GM12864 (cell line): ENCODE measurements around the gene RDX.

ENCODE experiments used
- DNase-seq: peaks from one replicate; pipeline ENCODE4 v3.0.0-alpha.2; 2011; ENCODE audit warnings: low read depth
- H3K4me3 ChIP-seq: 2 replicates; pipeline ENCODE4 v1.5.1; 2011; ENCODE audit warnings: mild to moderate bottlenecking, low read depth, low read length, control low read depth
- TF ChIP-seq, protein P1 (sequence below): IDR thresholded peaks from 2 replicates; pipeline ENCODE4 v1.5.1; 2011; ENCODE audit warnings: low read depth, mild to moderate bottlenecking, moderate library complexity, low read length, control low read depth, inconsistent platforms; ENCODE audit errors: missing control alignments

The RDX gene

GRCh38 chr11:110296226-110297075, at the start of gene RDX:
Gene RDX, minus strand, starts transcription at chr11:110296614. Its CDS starts 16,922 bp downstream, at chr11:110279692.
- TF ChIP-seq, protein P1, sequence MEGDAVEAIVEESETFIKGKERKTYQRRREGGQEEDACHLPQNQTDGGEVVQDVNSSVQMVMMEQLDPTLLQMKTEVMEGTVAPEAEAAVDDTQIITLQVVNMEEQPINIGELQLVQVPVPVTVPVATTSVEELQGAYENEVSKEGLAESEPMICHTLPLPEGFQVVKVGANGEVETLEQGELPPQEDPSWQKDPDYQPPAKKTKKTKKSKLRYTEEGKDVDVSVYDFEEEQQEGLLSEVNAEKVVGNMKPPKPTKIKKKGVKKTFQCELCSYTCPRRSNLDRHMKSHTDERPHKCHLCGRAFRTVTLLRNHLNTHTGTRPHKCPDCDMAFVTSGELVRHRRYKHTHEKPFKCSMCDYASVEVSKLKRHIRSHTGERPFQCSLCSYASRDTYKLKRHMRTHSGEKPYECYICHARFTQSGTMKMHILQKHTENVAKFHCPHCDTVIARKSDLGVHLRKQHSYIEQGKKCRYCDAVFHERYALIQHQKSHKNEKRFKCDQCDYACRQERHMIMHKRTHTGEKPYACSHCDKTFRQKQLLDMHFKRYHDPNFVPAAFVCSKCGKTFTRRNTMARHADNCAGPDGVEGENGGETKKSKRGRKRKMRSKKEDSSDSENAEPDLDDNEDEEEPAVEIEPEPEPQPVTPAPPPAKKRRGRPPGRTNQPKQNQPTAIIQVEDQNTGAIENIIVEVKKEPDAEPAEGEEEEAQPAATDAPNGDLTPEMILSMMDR, result no peak
- peak within 1 kb of the TSS; percentile 69 for H3K4me3 ChIP-seq
- DNase-seq, result no peak

DNA sequence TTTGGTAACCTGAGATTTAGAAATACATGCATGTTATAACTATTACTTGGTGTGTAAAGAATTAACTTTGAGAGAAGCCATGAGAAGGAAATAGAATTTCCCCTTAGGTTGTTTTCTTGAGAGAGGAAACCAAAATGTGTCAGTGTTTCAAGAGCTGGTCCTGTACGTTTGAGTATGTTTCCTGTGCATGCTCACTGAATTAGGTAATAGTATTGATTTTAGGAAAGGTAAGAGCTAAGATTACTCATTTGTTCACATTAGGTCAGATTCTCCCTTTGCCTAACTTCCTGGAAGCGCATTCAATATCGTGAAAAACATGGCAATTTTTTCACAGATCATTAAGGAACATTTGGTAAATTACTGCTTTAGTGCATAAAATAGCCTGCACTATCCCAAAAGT, 49.3 kb upstream of the RDX start:
- TF ChIP-seq, protein P1, result no peak
- H3K4me3 ChIP-seq, result no peak overlapping the region
- peak; percentile 53 for DNase-seq

- H3K4me3 ChIP-seq, result no peak overlapping the region
- DNase-seq, result no peak
- TF ChIP-seq, protein P1, result no peak
Measured at GRCh38 chr11:110340436-110340835, 44.0 kb upstream of the RDX start.

- TF ChIP-seq, protein P1, result no peak
- no peak for DNase-seq
- H3K4me3 ChIP-seq, result no peak overlapping the region
Measured at GRCh38 chr11:110339456-110340250, 43.2 kb upstream of the RDX start.

DNA sequence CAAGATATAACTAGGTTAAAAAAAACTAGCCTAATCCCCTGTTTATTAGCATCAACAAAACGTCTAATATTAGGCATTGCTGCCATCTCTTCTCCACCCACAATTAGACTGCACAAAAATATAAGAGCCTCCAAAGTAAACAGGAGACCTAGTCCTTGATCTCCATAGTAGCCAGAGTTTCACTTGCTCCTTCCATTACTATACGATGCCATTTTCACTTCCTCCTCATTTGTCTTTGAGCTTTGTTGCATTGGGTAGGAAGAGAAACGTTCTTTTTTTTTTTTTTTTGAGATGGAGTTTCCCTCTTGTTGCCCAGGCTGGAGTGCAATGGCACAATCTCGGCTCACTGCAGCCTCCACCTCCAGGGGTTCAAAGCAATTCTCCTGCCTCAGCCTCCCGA, 42.3 kb upstream of the RDX start:
- no peak for DNase-seq
- H3K4me3 ChIP-seq, result no peak overlapping the region
- TF ChIP-seq, protein P1, result no peak

DNA sequence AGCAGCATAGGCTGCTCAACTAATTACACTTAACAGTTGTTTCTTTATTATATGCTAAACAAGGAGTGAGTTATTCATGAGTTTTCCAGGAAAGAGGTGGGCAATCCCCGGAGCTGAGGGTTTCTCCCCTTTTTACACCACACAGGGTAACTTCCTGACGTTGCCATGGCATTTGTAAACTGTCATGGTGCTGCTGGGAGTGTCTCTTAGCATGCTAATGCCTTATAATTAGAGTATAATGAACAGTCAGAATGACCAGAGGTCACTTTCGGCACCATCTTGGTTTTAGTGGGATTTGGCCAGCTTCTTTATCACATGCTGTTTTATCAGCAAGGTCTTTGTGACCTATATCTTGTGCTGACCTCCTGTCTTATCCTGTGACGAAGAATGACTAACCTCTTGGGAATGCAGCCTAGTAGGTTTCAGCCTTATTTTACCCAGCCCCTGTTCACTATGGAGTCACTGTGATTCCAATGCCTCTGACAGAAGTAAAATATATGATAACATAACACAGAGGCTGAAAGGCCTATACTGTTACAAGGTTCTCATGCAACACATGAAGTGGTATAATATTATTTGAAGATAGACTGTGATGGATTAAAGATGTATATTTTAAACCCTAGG, 41.3 kb upstream of the RDX start:
- H3K4me3 ChIP-seq, result no peak overlapping the region
- DNase-seq, result no peak
- TF ChIP-seq, protein P1, result no peak
